Liver (tissue), 9 donors: ENCODE data around the gene FMN1. TPM values are rescaled to one million over a fixed set of nuclear protein-coding genes. Genes with fewer than 3 reads are reported as not detected.

Source experiments
- DNase-seq: peaks from one replicate; pipeline ENCODE4 v3.0.0-alpha.2; 2017; ENCODE audit warnings: low spot score
- H3K27ac ChIP-seq, 2 donors: one replicate each; pipeline ENCODE4 v1.7.0; 2013; ENCODE audit warnings: inconsistent platforms in 2 of 2, low read length in 2 of 2, control low read depth in 1 of 2, low read depth in 1 of 2, mild to moderate bottlenecking in 1 of 2
- H3K27me3 ChIP-seq, 4 donors: one replicate each; pipeline versions ENCODE4 v1.6.1 to v1.7.0; 2013; ENCODE audit warnings: low read length in 3 of 4, inconsistent platforms in 1 of 4, mild to moderate bottlenecking in 1 of 4, moderate library complexity in 1 of 4; ENCODE audit not compliant: control insufficient read depth in 4 of 4, insufficient read depth in 4 of 4
- H3K36me3 ChIP-seq, 4 donors: one replicate each; pipeline versions ENCODE4 v1.6.1 to v1.7.0; 2013; ENCODE audit warnings: low read length in 3 of 4, mild to moderate bottlenecking in 3 of 4, low read depth in 1 of 4, moderate library complexity in 1 of 4; ENCODE audit not compliant: control insufficient read depth in 4 of 4, insufficient read depth in 3 of 4
- H3K4me1 ChIP-seq, 4 donors: one replicate each; pipeline versions ENCODE4 v1.6.1 to v1.7.0; 2013; ENCODE audit warnings: low read length in 3 of 4, mild to moderate bottlenecking in 3 of 4, moderate library complexity in 1 of 4; ENCODE audit not compliant: control insufficient read depth in 4 of 4, insufficient read depth in 4 of 4
- H3K4me3 ChIP-seq, 3 donors: one replicate each; pipeline versions ENCODE4 v1.6.1 to v1.7.0; 2013; ENCODE audit warnings: low read length in 3 of 3, control low read depth in 1 of 3, low read depth in 1 of 3, mild to moderate bottlenecking in 1 of 3
- H3K9ac ChIP-seq, 2 donors: one replicate each; pipeline ENCODE4 v1.7.0; 2013; ENCODE audit warnings: low read length in 2 of 2, mild to moderate bottlenecking in 2 of 2, moderate library complexity in 2 of 2, control low read depth in 1 of 2, low read depth in 1 of 2
- H3K9me3 ChIP-seq, 4 donors: one replicate each; pipeline versions ENCODE4 v1.6.1 to v1.7.0; 2013; ENCODE audit warnings: low read length in 3 of 4; ENCODE audit not compliant: control insufficient read depth in 4 of 4
- ATF3 ChIP-seq: IDR thresholded peaks from 2 replicates; pipeline ENCODE4 v1.6.1; 2016; ENCODE audit warnings: antibody characterized with exemption
- EGR1 ChIP-seq, 2 donors: IDR thresholded peaks; 2 replicates each; pipeline ENCODE4 v1.6.1; 2016 to 2018; ENCODE audit warnings: antibody characterized with exemption in 2 of 2, low read depth in 2 of 2
- FOXA1 ChIP-seq: IDR thresholded peaks from 2 replicates; pipeline ENCODE4 v1.6.1; 2016; ENCODE audit warnings: antibody characterized with exemption
- FOXA2 ChIP-seq: IDR thresholded peaks from 2 replicates; pipeline ENCODE4 v1.6.1; 2016; ENCODE audit warnings: antibody characterized with exemption
- GABPA ChIP-seq, 2 donors: IDR thresholded peaks in 1 of 2; conservative IDR thresholded peaks in 1 of 2; 2 replicates each; pipeline ENCODE4 v1.6.1; 2016; ENCODE audit warnings: antibody characterized with exemption in 2 of 2, mild to moderate bottlenecking in 1 of 2, moderate library complexity in 1 of 2
- HNF4A ChIP-seq, 2 donors: conservative IDR thresholded peaks; 2 replicates each; pipeline ENCODE4 v1.6.1; 2016; ENCODE audit warnings: antibody characterized with exemption in 2 of 2, mild to moderate bottlenecking in 2 of 2
- HNF4G ChIP-seq: IDR thresholded peaks from 2 replicates; pipeline ENCODE4 v1.6.1; 2016; ENCODE audit warnings: antibody characterized with exemption
- JUND ChIP-seq, 2 donors: IDR thresholded peaks; 2 replicates each; pipeline ENCODE4 v1.6.1; 2016; ENCODE audit warnings: antibody characterized with exemption in 2 of 2
- MAX ChIP-seq: IDR thresholded peaks from 2 replicates; pipeline ENCODE4 v1.6.1; 2016; ENCODE audit warnings: antibody characterized with exemption
- NR2F2 ChIP-seq: IDR thresholded peaks from 2 replicates; pipeline ENCODE4 v1.6.1; 2016; ENCODE audit warnings: antibody characterized with exemption
- RAD21 ChIP-seq, 2 donors: IDR thresholded peaks; 2 replicates each; pipeline ENCODE4 v1.6.1; 2016; ENCODE audit warnings: antibody characterized with exemption in 2 of 2, mild to moderate bottlenecking in 2 of 2
- RXRA ChIP-seq, 2 donors: IDR thresholded peaks; 2 replicates each; pipeline ENCODE4 v1.6.1; 2017 to 2018; ENCODE audit warnings: antibody characterized with exemption in 2 of 2, mild to moderate bottlenecking in 1 of 2
- SP1 ChIP-seq: IDR thresholded peaks from 2 replicates; pipeline ENCODE4 v1.6.1; 2018; ENCODE audit warnings: antibody characterized with exemption, mild to moderate bottlenecking
- TAF1 ChIP-seq: conservative IDR thresholded peaks from 2 replicates; pipeline ENCODE4 v1.6.1; 2016; ENCODE audit warnings: antibody characterized with exemption, mild to moderate bottlenecking
- YY1 ChIP-seq: IDR thresholded peaks from 2 replicates; pipeline ENCODE4 v1.6.1; 2016; ENCODE audit warnings: antibody characterized with exemption, mild to moderate bottlenecking
- ZBTB33 ChIP-seq: IDR thresholded peaks from 2 replicates; pipeline ENCODE4 v1.6.1; 2016; ENCODE audit warnings: antibody characterized with exemption
- WGBS: extraction: QIAGEN DNeasy Blood & Tissue Kit; methylation state at CpG from one replicate; pipeline ENCODE4 v1.1.7; 2013; 5-methylcytosine and 5-hydroxymethylcytosine counted together
- polyA plus RNA-seq, 2 donors: library from polyadenylated mRNA; stranded (reverse) in 1 of 2; unstranded in 1 of 2; fragments of 200-250 nt in 1 of 2; fragments of >200 nt in 1 of 2; fragmentation: Nextera tagmentation in 1 of 2; extraction: Ambion mirVana in 1 of 2; gene quantifications; one replicate each; pipeline versions ENCODE4 v1.2.1 to v1.2.3, GENCODE V29; 2013 to 2015
- total RNA-seq, 2 donors: library from RNA; depleted of rRNA; stranded (reverse); fragments of >200 nt; gene quantifications; one replicate each; pipeline ENCODE4 v1.2.3, GENCODE V29; 2014
- TF ChIP-seq, protein P1 (sequence below): IDR thresholded peaks from 2 replicates; pipeline ENCODE4 v1.6.1; 2016; ENCODE audit warnings: antibody characterized with exemption, mild to moderate bottlenecking
- TF ChIP-seq, protein P2 (sequence below): fragments of 150-350 bp; IDR thresholded peaks from 2 replicates; pipeline ENCODE4 v1.5.1; 2017; ENCODE audit warnings: improper control_type of control experiment, low read depth, low read length; ENCODE audit not compliant: missing input control
- donor health status: healthy.
- donor health status: healthy.
- donor health status: healthy.
- donor health status: healthy.
- donor health status: healthy.

FMN1 gene
- total and polyA plus RNA-seq, 4 donors: 0.21 to 5.4 (median 0.53) TPM

DNA sequence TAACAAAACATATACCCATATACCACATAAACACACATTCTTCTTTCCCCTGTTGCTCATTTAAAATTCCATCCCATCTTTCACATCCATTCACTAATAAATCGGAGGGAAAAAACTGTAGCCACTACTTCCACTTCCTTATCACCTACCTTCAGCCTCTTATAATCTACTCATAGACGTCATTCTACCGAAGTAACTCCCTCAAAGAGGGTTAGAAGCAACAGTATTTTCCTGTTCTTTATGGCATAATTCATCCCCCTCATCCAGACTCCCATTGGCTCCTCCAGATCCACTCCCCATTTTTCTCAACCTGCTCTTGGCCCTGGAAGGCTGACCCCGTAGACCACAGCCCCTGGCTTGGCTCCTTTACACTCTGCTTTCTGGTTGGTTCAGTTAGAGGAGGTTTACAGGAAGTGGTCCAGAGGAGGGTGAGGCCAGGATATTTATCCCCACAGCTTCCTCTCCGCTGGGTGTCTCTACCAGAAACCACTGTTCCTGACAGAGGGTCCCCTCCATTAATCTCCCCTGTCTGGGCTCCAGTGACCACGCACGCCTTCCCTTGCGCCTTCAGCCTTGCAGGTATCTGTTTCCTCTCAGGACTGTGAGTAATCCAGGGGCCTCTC lies 46.3 kb downstream of the FMN1 start:
- WGBS: 77% methylated on average over 8 of the region's 8 CpGs
- no peak for TF ChIP-seq FOXA1
- no peak for TF ChIP-seq ZBTB33
- TF ChIP-seq FOXA2: no peak
- DNase-seq: no peak
- H3K9ac ChIP-seq: no peak overlapping the region
- no peak overlapping the region for H3K27ac ChIP-seq
- no peaks in the 10 kb centered on the region for H3K36me3 ChIP-seq
- H3K9me3 ChIP-seq: no peaks in the 10 kb centered on the region
- no peaks in the 10 kb centered on the region for H3K4me1 ChIP-seq
- no peaks in the 10 kb centered on the region for H3K27me3 ChIP-seq
- no peak overlapping the region for H3K4me3 ChIP-seq

DNA sequence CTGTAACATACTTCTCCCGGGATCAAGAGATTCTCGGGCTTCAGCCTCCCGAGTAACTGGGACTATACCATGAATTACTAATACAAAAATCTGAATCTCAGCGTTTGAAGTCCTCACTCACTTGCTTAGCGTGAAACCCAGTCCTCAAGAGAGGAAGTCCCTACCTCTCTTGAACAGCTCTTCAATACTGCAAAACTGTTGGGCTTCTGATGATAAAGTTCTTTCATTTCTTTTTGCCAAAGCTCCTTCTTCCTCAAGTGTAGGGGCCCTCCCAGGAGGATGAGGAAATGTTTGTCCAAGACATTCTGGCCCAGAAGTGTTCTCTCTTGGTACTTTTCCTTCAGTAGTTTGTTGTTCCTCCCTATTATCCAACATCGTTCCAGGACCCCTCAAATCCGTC lies 48.5 kb downstream of the FMN1 start:
- no peaks in the 10 kb centered on the region for H3K4me1 ChIP-seq
- H3K36me3 ChIP-seq: no peaks in the 10 kb centered on the region
- H3K27me3 ChIP-seq: no peaks in the 10 kb centered on the region
- no peak overlapping the region for H3K9ac ChIP-seq
- H3K4me3 ChIP-seq: no peak overlapping the region
- no peak overlapping the region for H3K27ac ChIP-seq
- no peaks in the 10 kb centered on the region for H3K9me3 ChIP-seq
- WGBS: 93% methylated on average over 7 of the region's 7 CpGs
- DNase-seq: no peak
- TF ChIP-seq ZBTB33: no peak
- no peak for TF ChIP-seq EGR1 (IDR thresholded peaks at IDR 0.05; ENCODE audit: low read depth in 2 of 2)
- TF ChIP-seq, protein P1, sequence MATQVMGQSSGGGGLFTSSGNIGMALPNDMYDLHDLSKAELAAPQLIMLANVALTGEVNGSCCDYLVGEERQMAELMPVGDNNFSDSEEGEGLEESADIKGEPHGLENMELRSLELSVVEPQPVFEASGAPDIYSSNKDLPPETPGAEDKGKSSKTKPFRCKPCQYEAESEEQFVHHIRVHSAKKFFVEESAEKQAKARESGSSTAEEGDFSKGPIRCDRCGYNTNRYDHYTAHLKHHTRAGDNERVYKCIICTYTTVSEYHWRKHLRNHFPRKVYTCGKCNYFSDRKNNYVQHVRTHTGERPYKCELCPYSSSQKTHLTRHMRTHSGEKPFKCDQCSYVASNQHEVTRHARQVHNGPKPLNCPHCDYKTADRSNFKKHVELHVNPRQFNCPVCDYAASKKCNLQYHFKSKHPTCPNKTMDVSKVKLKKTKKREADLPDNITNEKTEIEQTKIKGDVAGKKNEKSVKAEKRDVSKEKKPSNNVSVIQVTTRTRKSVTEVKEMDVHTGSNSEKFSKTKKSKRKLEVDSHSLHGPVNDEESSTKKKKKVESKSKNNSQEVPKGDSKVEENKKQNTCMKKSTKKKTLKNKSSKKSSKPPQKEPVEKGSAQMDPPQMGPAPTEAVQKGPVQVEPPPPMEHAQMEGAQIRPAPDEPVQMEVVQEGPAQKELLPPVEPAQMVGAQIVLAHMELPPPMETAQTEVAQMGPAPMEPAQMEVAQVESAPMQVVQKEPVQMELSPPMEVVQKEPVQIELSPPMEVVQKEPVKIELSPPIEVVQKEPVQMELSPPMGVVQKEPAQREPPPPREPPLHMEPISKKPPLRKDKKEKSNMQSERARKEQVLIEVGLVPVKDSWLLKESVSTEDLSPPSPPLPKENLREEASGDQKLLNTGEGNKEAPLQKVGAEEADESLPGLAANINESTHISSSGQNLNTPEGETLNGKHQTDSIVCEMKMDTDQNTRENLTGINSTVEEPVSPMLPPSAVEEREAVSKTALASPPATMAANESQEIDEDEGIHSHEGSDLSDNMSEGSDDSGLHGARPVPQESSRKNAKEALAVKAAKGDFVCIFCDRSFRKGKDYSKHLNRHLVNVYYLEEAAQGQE: no peak
- TF ChIP-seq JUND (IDR thresholded peaks at IDR 0.05): no peak
- no peak for TF ChIP-seq HNF4A (conservative IDR thresholded peaks at IDR 0.05)
- TF ChIP-seq FOXA1: no peak
- no peak for TF ChIP-seq HNF4G
- TF ChIP-seq RXRA (IDR thresholded peaks at IDR 0.05): no peak
- no peak for TF ChIP-seq RAD21 (IDR thresholded peaks at IDR 0.05)
- TF ChIP-seq TAF1: no peak
- TF ChIP-seq NR2F2: no peak
- TF ChIP-seq, protein P2, sequence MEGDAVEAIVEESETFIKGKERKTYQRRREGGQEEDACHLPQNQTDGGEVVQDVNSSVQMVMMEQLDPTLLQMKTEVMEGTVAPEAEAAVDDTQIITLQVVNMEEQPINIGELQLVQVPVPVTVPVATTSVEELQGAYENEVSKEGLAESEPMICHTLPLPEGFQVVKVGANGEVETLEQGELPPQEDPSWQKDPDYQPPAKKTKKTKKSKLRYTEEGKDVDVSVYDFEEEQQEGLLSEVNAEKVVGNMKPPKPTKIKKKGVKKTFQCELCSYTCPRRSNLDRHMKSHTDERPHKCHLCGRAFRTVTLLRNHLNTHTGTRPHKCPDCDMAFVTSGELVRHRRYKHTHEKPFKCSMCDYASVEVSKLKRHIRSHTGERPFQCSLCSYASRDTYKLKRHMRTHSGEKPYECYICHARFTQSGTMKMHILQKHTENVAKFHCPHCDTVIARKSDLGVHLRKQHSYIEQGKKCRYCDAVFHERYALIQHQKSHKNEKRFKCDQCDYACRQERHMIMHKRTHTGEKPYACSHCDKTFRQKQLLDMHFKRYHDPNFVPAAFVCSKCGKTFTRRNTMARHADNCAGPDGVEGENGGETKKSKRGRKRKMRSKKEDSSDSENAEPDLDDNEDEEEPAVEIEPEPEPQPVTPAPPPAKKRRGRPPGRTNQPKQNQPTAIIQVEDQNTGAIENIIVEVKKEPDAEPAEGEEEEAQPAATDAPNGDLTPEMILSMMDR: no peak
- TF ChIP-seq ATF3: no peak
- TF ChIP-seq FOXA2: no peak
- TF ChIP-seq YY1: no peak
- no peak for TF ChIP-seq GABPA (IDR thresholded peaks at IDR 0.05 in 1 of 2, conservative IDR thresholded peaks at IDR 0.05 in 1 of 2)
- TF ChIP-seq SP1: no peak
- no peak for TF ChIP-seq MAX
